ENCODE measurements around the gene CD1D. TPM values are rescaled to one million over a fixed set of nuclear protein-coding genes. Genes with fewer than 3 reads are reported as not detected.

CD1D gene
- polyA plus RNA-seq, 1 donor from 2014 or later = 0.19 TPM

- Histone ChIP-seq H3K27ac (ENCODE audit: low read length) (no peak overlapping the region), H3K27me3 (ENCODE audit: insufficient read depth, low read depth, low read length) (no peaks in the 10 kb centered on the region), H3K36me3 (ENCODE audit: insufficient read depth, low read length) (no peaks in the 10 kb centered on the region), H3K9me3 (ENCODE audit: low read length) (no peaks in the 10 kb centered on the region), H3K79me2 (replicated peaks; ENCODE audit: insufficient read depth, low read length) (no peaks in the 10 kb centered on the region), H3K9me2 (ENCODE audit: insufficient read depth, low read length) (no peaks in the 10 kb centered on the region), H3F3A (ENCODE audit: insufficient read depth, low read length, poor library complexity, severe bottlenecking) (no peaks in the 10 kb centered on the region), H3K4me3 (ENCODE audit: low read length) (no peak overlapping the region), H4K20me1 (ENCODE audit: insufficient read depth) (no peaks in the 10 kb centered on the region), H3K4me2 (ENCODE audit: low read length) (no peak overlapping the region), H3K9ac (ENCODE audit: low read length) (no peak overlapping the region), H2AFZ (ENCODE audit: low read depth, low read length) (no peak overlapping the region)
- no peak for TF ChIP-seq RAD21 (conservative IDR thresholded peaks at IDR 0.05)
- no peak for TF ChIP-seq TAF1 (IDR thresholded peaks at IDR 0.05; ENCODE audit: low read depth)
- no peak for TF ChIP-seq SMC3 (conservative IDR thresholded peaks at IDR 0.05; ENCODE audit: poor library complexity)
- no peak for TF ChIP-seq CTCF (IDR thresholded peaks at IDR 0.05; ENCODE audit: poor library complexity, severe bottlenecking)
- TF ChIP-seq EZH2 (IDR thresholded peaks at IDR 0.05; ENCODE audit: borderline replicate concordance, insufficient read depth, low read length, poor library complexity, severe bottlenecking) = no peak
- TF ChIP-seq POLR2AphosphoS5 (IDR thresholded peaks at IDR 0.05) = no peak
- TF ChIP-seq, protein P1, sequence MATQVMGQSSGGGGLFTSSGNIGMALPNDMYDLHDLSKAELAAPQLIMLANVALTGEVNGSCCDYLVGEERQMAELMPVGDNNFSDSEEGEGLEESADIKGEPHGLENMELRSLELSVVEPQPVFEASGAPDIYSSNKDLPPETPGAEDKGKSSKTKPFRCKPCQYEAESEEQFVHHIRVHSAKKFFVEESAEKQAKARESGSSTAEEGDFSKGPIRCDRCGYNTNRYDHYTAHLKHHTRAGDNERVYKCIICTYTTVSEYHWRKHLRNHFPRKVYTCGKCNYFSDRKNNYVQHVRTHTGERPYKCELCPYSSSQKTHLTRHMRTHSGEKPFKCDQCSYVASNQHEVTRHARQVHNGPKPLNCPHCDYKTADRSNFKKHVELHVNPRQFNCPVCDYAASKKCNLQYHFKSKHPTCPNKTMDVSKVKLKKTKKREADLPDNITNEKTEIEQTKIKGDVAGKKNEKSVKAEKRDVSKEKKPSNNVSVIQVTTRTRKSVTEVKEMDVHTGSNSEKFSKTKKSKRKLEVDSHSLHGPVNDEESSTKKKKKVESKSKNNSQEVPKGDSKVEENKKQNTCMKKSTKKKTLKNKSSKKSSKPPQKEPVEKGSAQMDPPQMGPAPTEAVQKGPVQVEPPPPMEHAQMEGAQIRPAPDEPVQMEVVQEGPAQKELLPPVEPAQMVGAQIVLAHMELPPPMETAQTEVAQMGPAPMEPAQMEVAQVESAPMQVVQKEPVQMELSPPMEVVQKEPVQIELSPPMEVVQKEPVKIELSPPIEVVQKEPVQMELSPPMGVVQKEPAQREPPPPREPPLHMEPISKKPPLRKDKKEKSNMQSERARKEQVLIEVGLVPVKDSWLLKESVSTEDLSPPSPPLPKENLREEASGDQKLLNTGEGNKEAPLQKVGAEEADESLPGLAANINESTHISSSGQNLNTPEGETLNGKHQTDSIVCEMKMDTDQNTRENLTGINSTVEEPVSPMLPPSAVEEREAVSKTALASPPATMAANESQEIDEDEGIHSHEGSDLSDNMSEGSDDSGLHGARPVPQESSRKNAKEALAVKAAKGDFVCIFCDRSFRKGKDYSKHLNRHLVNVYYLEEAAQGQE (IDR thresholded peaks at IDR 0.05; ENCODE audit: borderline replicate concordance) = no peak
- no peak for TF ChIP-seq MXI1 (conservative IDR thresholded peaks at IDR 0.05; ENCODE audit: poor library complexity, severe bottlenecking)
- TF ChIP-seq EP300 (conservative IDR thresholded peaks at IDR 0.05; ENCODE audit: poor library complexity, severe bottlenecking) = no peak
Measured at GRCh38 chr1:158147401-158147800, 33.3 kb upstream of the CD1D start.

DNA sequence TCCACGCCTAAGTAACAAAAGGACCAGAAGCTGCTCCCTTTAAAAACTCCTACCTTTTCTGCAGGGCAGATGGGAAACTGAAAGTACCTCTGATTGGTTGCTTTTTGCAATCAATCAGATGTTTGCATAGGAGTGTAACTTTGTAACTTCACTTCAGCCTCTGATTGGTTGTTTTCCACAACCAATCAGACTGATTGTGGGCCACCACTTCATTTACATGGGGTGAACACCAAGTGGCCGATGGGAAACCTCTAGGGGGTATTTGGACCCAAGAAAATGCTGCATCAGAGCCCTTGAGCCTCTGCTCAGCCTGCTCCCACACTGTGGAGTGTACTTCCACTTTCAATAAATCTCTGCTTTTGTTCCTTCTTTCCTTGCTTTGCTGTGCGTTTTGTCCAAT lies 32.8 kb upstream of the CD1D start:
- Histone ChIP-seq H3K36me3 (ENCODE audit: insufficient read depth, low read length) (no peaks in the 10 kb centered on the region), H3K79me2 (replicated peaks; ENCODE audit: insufficient read depth, low read length) (no peaks in the 10 kb centered on the region), H3K27me3 (ENCODE audit: insufficient read depth, low read depth, low read length) (no peaks in the 10 kb centered on the region), H3K9me3 (ENCODE audit: low read length) (no peaks in the 10 kb centered on the region), H3F3A (ENCODE audit: insufficient read depth, low read length, poor library complexity, severe bottlenecking) (no peaks in the 10 kb centered on the region), H2AFZ (ENCODE audit: low read depth, low read length) (no peak overlapping the region), H3K4me3 (ENCODE audit: low read length) (no peak overlapping the region), H3K9me2 (ENCODE audit: insufficient read depth, low read length) (no peaks in the 10 kb centered on the region), H3K4me2 (ENCODE audit: low read length) (no peak overlapping the region), H3K27ac (ENCODE audit: low read length) (no peak overlapping the region), H4K20me1 (ENCODE audit: insufficient read depth) (no peaks in the 10 kb centered on the region), H3K9ac (ENCODE audit: low read length) (no peak overlapping the region)
- TF ChIP-seq EZH2 (IDR thresholded peaks at IDR 0.05; ENCODE audit: borderline replicate concordance, insufficient read depth, low read length, poor library complexity, severe bottlenecking) = no peak
- no peak for TF ChIP-seq POLR2AphosphoS5 (IDR thresholded peaks at IDR 0.05)
- no peak for TF ChIP-seq CTCF (IDR thresholded peaks at IDR 0.05; ENCODE audit: poor library complexity, severe bottlenecking)
- no peak for TF ChIP-seq EP300 (conservative IDR thresholded peaks at IDR 0.05; ENCODE audit: poor library complexity, severe bottlenecking)
- no peak for TF ChIP-seq SMC3 (conservative IDR thresholded peaks at IDR 0.05; ENCODE audit: poor library complexity)
- no peak for TF ChIP-seq TAF1 (IDR thresholded peaks at IDR 0.05; ENCODE audit: low read depth)
- TF ChIP-seq RAD21 (conservative IDR thresholded peaks at IDR 0.05) = no peak
- TF ChIP-seq, protein P1 (IDR thresholded peaks at IDR 0.05; ENCODE audit: borderline replicate concordance) = no peak
- no peak for TF ChIP-seq MXI1 (conservative IDR thresholded peaks at IDR 0.05; ENCODE audit: poor library complexity, severe bottlenecking)
